NCI-H2029 (cell line): ENCODE data around the gene UBA1.

Source experiments
- DNase-seq: peaks from one replicate; lab custom pipeline; 2025; lab: John Stamatoyannopoulos, UW

UBA1 gene

GRCh38 chrX:47193475-47194193 is at the start of gene UBA1:
Gene UBA1, plus strand, starts transcription at chrX:47193829. Its CDS starts 4,974 bp downstream, at chrX:47198803.
- DNase-seq = peak; percentile 87

GRCh38 chrX:47143894-47144625 is 49.6 kb upstream of the UBA1 start:
- DNase-seq = no peak

GRCh38 chrX:47144626-47145394 is 48.8 kb upstream of the UBA1 start, which contains the start of the genes NDUFB11 and RBM10:
Gene NDUFB11, minus strand, starts transcription at chrX:47144702. Its CDS starts 23 bp downstream, at chrX:47144679.
Gene RBM10, plus strand, starts transcription at chrX:47145221. Its CDS starts 2,261 bp downstream, at chrX:47147482.
- peak; percentile 92 for DNase-seq

- no peak for DNase-seq
Observed at GRCh38 chrX:47145395-47146120, 48.1 kb upstream of the UBA1 start.

GRCh38 chrX:47146121-47146935 is 47.3 kb upstream of the UBA1 start:
- DNase-seq = no peak

GRCh38 chrX:47146936-47147859 is 46.4 kb upstream of the UBA1 start:
- DNase-seq = no peak

- DNase-seq = no peak
Observed at GRCh38 chrX:47148946-47149345, 44.7 kb upstream of the UBA1 start.

- DNase-seq = no peak
Observed at GRCh38 chrX:47151435-47151834, 42.2 kb upstream of the UBA1 start.

GRCh38 chrX:47156611-47157520 is 36.8 kb upstream of the UBA1 start:
- no peak for DNase-seq

GRCh38 chrX:47158131-47158530 is 35.5 kb upstream of the UBA1 start:
- no peak for DNase-seq

- DNase-seq = no peak
Observed at GRCh38 chrX:47158781-47159180, 34.8 kb upstream of the UBA1 start.

- no peak for DNase-seq
Observed at GRCh38 chrX:47160781-47161180, 32.8 kb upstream of the UBA1 start.

- DNase-seq = no peak
Observed at GRCh38 chrX:47162927-47163583, 30.6 kb upstream of the UBA1 start.

GRCh38 chrX:47164420-47164819 is 29.2 kb upstream of the UBA1 start:
- DNase-seq = no peak

- DNase-seq = no peak
Observed at GRCh38 chrX:47166126-47166525, 27.5 kb upstream of the UBA1 start.

GRCh38 chrX:47168495-47169073 is 25.0 kb upstream of the UBA1 start:
- DNase-seq = no peak

GRCh38 chrX:47169273-47169672 is 24.4 kb upstream of the UBA1 start:
- DNase-seq = no peak
